ENCODE measurements around the gene IL19.
"Not testable (repeated sequence)": the region's sequence is repeated elsewhere in the genome, so short reads cannot be mapped to it uniquely, and the experiment has no call there.

The IL19 gene

DNA sequence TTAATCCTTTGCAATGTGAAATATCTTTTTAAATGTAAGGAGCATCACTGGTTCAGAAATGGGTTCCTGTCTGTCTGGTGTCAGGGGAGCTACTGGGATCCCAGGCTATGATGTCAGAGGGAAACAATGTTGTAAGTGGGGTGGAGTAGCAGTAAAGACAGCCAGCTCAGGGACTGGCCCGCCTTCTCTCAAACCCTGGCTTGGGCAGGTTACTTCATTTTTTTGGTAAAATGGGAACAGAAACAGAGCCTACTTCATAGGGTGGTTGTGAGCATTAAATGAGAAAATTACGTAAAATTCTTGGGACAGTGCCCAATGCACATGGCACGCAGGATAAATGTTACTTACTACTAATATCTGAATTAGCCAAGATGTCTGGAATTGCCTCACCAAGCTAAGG, 64.1 kb downstream of the IL19 start:
- DNase-seq, result no peak

DNA sequence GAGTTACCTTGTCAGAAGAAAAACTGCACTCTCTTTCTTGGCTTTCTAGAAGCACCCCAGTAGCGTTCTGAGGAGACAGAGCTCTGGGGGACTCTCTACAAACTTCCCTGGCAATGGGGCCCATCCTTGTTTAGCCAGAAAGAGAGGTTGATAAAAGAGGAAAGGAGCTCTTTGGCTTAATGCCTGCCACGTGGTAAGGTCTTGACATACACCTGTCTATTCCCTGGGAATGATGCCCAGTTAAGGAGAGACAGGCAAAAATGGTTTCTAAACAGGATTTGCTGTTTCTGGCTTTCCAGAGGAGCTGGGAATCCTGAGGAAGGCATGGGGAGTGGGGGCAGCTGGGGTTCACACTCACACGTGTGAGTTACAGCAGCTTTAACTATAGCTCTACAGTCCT, 64.6 kb downstream of the IL19 start:
- DNase-seq, result no peak

DNA sequence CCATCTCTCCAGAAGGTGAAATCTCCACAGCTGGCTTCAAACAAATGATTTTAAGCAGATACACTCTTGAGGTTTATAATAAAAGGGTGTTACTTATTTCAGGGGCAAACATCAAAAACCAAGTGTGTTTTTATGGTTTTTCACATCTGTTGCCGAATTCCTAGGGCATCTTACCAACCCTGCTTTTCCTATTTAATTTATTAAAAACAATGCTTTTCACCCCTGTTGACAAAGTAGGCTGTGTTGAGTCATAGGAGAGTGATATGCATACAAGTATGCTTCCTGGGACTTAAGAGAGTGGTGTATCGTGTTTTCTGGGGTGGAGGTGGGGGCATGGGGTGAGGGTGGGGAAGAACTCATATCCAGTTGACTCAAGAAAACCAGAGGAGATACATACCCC, 65.5 kb downstream of the IL19 start:
- DNase-seq, result no peak

DNA sequence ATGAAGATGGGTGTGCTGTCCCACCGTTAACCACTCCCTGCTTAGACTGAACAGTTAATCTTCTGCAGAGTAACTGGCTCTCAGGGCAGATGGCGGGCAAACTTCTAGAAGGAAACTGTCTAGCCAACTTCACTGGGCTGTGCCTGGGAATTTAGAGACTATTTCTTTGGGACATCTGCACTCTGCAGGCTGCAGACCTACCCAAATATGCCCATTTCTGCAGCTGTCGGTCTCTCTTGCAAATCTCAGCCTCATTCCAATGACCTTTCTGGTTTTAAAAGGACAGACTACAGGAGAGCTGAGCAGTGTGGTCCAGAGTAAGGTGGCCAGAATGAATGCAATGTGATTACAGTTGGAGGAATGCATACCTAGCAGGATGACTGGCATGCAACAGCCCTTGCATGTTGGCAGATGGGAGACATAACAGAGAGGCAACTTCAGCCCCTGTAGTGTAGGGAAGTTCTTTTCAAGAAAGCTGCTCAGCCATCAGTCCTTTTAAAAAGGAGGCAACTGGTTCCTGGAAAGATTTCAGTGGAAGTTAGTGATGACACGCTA, 68.5 kb downstream of the IL19 start:
- DNase-seq, result no peak

DNA sequence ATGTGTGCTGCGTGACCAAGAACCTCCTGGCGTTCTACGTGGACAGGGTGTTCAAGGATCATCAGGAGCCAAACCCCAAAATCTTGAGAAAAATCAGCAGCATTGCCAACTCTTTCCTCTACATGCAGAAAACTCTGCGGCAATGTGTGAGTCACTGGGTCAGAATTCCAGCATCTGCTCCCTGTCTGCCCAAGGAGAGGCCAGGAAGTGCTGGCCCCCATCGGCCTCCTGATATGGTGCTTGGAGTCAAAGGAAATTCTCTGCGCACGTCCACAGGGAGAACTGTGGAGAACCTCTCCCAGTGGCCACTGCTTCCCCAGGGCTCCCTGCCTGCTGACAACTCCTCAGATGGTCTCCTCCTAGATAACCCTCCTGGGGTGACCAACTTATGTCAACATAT, 69.3 kb downstream of the IL19 start:
- DNase-seq, result peak; percentile 35

DNA sequence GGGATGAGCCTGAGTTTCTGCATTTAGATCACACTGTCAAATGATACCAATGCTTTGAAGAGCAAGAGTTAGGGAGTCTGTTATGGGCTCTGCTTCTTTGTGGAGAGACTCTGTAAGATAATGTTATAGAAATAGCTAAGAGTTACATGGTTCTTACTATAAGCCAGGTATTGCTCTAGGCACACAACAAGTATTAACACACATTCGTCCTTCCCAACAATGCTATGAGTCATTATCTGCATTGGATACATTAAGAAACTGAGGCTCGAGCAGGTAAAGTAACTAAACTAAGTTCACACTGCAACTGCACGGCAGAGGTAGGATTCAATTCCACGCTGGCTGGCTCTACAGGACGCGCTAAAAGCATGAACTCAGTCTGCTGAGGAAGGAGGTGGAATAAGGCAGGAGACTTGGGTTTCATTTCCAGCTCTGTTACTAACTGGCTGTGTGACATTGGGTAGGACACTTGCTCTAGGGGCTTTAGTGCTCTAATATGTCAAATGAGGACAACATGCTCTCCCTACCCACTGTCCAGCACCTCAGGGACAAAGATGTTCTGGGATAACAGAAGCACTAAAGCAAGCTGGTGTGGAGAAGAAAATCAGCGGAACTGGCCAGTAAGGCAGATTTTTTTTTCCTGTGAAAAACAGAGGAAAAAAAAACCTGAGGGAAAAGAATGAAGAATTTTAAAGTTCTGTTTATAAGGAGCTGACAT, 71.2 kb downstream of the IL19 start:
- no peak for DNase-seq

DNA sequence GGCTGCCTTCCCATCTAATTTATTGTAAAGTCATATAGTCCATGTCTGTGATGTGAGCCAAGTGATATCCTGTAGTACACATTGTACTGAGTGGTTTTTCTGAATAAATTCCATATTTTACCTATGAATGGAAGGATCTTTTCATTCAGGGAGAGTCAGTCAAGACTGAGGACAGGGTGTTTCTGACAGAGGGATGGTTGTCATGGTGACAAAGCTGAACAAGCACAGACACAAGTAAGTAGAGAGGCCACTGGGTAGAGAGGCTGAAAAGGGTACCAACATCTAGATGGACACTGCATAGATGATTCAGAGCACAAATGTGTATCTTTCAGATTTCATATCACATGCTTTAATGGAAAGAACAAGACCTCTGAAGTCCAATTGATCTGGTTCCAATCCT, 72.3 kb downstream of the IL19 start:
- DNase-seq, result no peak

DNA sequence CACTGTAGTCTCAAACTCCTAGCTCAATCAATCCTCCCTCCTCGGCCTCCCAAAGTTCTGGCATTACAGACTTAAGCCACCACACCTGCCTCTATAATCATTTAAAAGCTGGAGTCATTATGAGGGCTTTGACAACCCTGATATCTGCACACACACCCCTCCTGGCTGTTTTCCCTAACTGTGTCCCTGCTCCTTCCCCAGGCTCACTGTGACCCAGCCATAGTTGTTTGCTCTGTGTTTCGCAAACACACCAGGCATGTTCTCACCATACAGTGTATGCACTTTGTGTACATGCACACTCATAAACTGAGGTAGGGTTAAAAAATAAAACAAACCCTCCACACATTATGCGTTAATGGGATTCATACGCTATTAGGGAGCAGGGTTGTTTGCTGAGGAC, 73.1 kb downstream of the IL19 start:
- DNase-seq, result no peak

DNA sequence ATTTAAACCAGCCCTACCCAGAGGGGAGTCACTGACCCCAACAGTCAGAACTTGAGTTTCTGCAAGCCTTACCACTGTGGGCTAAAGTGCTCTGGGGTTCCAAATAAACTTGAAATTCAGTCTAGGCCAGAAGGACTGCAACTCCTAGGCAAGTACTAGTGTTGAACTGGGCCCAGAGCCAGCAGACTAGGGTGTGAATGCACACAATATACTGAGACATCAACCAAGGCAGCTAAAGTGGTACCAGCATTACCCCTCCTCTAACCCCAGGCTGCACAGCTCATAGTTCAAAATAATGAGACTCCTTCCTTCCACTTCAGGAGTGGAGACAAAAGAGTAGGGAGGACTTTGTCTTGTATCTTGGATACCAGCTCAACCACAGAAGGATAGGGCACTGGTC, 75.9 kb downstream of the IL19 start:
- no peak for DNase-seq

DNA sequence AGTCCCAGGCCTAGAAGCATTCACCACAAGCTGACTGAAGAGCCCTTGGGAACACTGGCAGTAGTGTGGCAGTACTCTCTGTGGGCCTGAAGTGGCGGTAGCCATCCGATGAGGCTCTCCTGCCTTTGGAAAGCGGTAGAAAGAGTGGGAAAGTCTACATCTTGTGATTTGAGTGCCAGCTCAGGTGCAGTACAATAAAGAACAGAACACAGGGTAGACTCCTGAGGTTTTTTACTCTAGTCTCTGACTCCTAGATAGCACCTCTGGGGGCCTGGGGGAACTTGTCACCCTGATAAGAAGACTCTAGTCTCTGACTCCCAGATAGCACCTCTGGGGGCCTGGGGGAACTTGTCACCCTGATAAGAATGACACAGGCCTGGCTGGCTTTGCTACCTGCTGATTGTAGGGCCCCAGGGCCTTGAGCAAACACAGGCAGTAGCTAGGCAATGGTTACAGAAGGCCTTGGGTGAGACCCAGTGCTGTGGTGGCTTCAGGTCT, 76.8 kb downstream of the IL19 start:
- no peak for DNase-seq

DNA sequence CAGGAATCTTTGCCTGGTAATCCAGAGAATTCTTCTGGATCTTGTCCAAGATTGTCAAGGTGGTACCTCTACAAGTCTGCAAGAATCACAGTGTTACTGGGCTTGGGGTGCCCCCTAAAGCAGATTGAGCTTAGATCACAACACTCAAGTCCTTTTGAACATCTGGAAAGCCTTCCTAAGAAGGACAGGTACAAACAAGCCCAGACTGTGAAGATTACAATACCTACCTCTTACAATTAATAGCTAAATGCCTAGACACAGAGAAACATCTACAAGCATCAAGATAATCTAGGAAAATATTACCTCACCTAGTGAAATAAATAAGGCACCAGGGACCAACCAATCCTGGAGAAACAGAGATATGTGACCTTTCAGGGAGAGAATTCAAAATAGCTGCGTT, 77.4 kb downstream of the IL19 start:
- no peak for DNase-seq

DNA sequence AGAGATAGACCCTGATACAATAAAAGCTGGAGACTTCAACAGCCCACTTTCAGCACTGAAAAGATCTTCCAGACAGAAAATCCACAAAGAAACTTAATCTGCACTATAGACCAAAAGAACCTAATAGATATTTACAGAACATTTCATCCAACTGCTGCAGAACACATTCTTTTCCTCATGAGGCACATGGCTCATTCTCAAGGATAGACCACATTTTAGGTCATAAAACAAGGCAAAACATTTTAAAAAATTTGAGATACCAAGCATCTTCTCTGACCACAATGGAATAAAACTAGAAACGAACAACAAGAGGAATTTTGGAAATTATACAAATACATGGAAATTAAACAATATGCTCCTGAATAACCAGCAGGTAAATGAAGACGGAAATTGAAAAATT, 79.8 kb downstream of the IL19 start:
- DNase-seq, result no peak

DNA sequence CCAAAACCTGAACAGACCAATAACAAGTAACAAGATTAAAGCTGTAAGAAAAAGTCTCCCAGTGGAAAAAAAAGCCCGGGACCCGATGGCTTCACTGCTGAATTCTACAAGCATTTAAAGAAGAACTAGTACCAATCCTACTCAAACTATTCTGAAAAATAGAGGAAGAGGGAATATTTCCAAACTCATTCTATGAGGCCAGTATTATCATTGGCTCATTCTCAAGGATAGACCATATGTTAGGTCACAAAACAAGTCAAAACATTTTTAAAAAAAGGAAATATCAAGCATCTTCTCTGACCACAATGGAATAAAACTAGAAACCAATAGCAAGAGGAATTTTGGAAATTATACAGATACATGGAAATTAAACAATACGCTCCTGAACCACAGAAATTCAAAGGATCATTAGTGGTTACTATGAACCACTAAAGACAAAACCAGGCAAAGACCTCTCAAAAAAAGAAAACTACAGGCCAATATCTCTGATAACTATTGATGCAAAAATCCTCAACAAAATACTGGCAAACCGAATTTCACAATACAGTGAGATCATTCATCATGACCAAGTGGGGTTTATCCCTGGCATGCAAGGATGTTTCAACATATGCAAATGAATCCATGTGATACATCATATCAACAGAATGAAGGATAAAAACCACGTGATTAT, 80.9 kb downstream of the IL19 start:
- no peak for DNase-seq

DNA sequence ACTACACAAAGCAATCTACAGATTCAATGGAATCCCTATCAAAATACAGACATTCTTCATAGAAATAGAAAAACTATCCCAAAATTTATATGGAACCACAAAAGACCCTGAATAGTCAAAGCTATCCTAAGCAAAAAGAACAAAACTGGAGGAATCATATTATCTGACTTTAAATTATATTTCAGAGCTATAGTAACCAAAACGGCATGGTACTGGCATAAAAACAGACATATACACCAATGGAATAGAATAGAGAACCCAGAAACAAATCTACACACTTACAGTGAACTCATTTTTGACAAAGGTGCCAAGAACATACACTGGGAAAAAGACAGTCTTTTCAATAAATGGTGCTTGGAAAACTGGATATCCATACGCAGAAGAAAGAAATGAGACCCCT, 82.1 kb downstream of the IL19 start:
- not testable (repeated sequence) for DNase-seq

DNA sequence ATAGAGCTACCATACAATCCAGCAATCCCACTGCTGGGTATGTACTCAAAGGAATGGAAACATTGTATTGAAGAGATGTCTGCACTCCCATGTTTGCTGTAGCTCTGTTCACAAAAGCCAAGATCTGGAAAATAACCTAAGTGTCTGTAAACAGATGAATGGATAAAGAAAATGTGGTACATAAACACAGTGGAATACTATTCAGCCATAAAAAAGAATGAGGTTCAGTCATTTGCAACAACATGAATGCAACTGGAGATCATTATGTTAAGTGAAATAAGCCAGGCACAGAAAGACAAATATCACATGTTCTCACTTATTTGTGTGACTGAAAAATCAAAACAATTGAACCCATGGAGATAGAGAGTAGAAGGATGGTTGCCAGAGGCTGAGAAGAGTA, 83.1 kb downstream of the IL19 start:
- DNase-seq, result not testable (repeated sequence)

DNA sequence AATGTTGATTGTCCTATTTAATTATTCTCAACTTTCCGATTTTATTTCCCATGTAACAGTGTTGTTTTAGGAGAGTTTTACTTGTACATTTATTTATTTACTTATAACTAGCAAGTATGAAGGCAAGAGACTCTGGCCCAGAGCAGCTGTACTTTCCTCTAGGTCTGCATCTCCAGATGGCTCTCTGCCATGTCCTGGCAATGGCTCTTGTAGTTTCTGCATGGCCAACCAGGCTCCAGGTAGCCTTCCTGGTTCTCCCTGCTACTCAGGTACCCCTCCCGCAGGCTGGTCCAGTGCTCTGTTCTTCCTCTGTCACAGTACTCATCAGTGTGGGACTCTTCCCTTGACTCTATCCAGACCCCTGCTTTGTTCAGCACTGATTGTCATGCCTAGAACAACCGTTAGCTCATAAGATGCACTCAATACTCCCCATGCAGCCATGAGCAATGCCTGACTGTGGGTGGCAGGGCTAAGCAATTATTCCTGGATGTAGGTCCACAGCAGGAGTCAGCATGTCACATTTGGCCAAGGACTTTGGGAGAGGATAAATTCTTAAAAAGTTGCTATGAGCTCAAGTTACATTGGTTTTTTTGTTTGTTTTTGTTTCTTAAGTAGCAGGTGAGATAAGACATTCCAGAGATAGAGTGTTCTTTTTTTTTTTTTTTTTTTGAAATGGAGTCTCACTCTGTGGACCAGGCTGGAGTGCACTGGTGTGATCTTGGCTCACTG, 84.0 kb downstream of the IL19 start:
- no peak for DNase-seq

DNA sequence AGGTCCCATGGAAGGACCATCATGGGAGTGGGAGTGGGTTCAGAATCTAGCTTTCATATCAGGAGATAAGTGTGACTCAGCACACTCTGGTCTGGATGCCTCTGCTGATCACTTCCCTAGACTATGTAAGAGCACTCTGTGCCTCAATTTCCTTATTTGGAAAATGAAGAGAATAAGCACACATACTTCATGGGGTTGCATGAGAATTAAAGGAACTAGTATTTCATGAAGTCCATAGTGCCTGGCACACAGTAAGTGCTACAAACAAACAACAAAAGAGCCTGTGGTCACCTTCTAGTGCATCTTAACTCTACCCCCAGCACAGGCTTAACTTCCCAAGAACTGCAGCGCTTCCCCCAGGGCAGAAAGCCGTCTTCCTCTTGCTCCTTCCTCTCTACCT, 85.3 kb downstream of the IL19 start:
- DNase-seq, result no peak

DNA sequence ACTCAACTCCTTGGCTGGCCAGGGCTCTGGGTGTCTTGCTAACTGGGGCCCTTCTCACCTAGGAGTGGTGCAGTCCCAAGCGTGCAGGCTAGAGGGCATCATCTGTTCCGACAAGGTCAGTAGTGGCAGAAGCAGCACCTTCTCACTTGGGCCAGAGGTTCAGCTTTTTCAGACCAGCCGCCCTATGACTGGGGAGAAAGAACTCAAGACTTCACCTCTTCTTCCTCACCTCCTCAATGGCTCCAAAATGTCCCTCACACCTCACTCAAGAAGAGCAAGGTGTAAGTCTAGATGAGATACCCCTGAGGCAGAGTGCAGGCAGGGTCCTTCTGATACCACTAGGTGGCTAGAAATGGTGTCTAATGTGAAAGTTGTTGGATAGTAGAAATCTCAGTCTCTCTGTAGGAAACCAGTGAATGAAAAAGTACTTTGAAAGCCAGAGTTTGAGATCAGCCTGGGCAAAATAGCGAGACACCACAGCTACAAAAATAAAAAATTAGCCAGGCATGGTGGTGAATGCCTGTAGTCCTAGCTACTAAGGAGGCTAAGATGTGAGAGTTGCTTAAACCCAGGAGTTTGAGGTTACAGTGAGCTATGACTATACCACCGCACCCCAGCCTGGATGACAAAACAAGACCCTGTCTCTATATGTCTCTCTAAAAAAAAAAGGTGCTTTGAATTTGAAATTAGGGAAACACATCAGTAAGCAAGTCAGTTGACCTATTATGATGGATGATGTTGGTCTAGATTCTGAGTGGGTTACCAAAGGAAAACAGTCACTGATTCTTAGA, 86.3 kb downstream of the IL19 start:
- no peak for DNase-seq

DNA sequence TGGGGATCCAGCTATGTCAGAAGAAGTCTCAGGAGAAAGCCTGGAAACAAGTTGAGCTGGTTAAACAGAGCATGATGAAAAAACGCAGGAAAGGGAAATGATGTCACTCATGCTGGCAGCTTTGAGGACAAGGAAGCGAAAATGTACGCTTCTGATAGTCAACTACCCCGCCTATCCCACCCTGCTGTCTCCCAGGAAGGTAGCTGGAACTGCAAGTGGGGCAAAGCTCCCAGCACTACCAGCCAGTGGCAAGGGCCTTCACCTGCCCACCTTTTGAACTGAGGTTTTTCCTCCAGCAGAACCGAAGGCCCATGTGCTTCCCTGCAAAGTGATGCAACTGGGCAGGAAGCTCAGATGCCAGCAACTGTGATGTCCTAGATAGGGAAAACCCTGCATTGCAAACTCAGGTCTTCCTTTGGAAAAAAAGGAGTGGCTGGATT, 88.5 kb downstream of the IL19 start:
- DNase-seq, result no peak

DNA sequence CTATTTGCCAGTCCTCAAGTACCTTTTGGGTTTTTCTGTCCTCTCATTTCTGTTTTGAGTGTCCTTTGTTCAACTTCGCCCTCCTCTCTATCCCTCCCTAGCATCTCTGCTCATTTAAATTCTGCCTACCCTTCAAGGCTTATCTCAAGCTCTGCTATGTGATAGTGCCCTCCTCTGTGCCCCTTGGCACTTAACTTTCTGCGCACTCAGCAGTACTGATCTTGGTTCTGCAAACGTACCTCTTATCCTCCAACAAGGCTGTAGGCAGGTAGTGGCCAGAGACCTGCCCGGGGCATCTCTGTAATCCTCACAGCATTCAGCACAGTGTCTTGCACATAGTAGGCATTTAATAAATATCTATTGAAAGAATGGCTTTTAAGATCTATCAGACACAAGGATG, 89.6 kb downstream of the IL19 start:
- no peak for DNase-seq

DNA sequence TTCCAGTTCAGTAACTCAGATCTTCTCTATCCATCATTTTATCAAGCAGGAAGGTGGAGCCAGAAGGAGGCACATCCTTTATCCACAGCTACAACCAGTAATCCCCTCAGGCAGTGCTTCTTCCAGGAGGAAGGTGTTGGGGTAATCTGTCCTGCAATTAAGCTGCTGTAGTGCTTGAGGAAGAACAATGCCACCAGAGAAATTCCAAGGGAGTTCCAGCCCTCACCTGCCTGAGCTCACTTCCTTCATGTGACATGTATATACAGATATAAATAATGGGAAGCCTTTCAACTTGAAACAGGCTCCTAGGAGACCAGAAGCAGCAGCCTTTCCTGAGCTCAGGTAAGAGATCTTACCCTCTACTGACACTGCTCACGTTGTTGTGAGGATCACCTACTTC, 92.7 kb downstream of the IL19 start:
- DNase-seq, result no peak

DNA sequence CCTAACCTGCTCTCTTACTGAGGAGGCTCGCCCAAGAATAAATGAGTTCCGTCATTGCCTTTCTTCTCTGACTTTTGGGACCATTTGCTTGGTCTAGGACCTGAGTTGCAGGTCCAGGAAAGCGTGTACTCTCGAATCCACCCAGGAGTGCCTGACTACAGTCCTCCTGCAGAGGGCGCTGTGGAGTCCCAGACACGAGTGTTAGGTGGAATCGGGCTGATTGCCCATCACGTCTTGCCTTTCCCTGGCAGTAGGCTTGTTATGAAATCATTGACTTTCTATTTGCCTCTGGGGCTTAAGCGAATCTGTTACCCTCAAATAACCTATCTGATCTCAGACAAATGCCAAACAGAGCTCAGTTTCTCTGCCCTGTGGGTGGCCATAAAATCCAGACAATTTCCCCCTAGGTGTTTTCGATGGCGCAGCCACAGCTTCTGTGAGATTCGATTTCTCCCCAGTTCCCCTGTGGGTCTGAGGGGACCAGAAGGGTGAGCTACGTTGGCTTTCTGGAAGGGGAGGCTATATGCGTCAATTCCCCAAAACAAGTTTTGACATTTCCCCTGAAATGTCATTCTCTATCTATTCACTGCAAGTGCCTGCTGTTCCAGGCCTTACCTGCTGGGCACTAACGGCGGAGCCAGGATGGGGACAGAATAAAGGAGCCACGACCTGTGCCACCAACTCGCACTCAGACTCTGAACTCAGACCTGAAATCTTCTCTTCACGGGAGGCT, 94.5 kb downstream of the IL19 start, which contains the start of gene IL20:
TSS of gene IL20 (plus strand) at position 685 of the 733 bp plus-strand sequence. CDS start 230 bp downstream, outside the sequence.
- peak; percentile 13 for DNase-seq

Data from 8988T (cell line).